GM21367 (cell line): ENCODE data around the gene C6orf132.

Source experiments
- ATAC-seq: cut with Tn5 transposase; IDR thresholded peaks from one replicate; pipeline ENCODE4 v1.9.1; 2021; ENCODE audit not compliant: unreplicated experiment

C6orf132 gene

GRCh38 chr6:42135722-42136121 is 6.7 kb downstream of the C6orf132 start:
- ATAC-seq: no peak

GRCh38 chr6:42135161-42135560 is 7.3 kb downstream of the C6orf132 start:
- no peak for ATAC-seq

GRCh38 chr6:42133926-42134325 is 8.5 kb downstream of the C6orf132 start:
- no peak for ATAC-seq

GRCh38 chr6:42131531-42131930 is 10.9 kb downstream of the C6orf132 start:
- no peak for ATAC-seq

GRCh38 chr6:42129360-42129676 is 13.1 kb downstream of the C6orf132 start:
- no peak for ATAC-seq

- no peak for ATAC-seq
Measured at GRCh38 chr6:42128460-42129359, 13.7 kb downstream of the C6orf132 start.

GRCh38 chr6:42125663-42126062 is 16.8 kb downstream of the C6orf132 start:
- ATAC-seq: no peak

GRCh38 chr6:42125231-42125630 is 17.2 kb downstream of the C6orf132 start:
- no peak for ATAC-seq

- no peak for ATAC-seq
Measured at GRCh38 chr6:42124223-42124836, 18.1 kb downstream of the C6orf132 start.

GRCh38 chr6:42123379-42124103 is 18.9 kb downstream of the C6orf132 start:
- no peak for ATAC-seq

GRCh38 chr6:42120895-42121865 is 21.2 kb downstream of the C6orf132 start:
- ATAC-seq: no peak

GRCh38 chr6:42118162-42119001 is 24.0 kb downstream of the C6orf132 start:
- no peak for ATAC-seq

GRCh38 chr6:42117843-42118161 is 24.6 kb downstream of the C6orf132 start:
- no peak for ATAC-seq

- ATAC-seq: no peak
Measured at GRCh38 chr6:42113936-42114636, 28.3 kb downstream of the C6orf132 start.

GRCh38 chr6:42112351-42112750 is 30.1 kb downstream of the C6orf132 start:
- no peak for ATAC-seq

- no peak for ATAC-seq
Measured at GRCh38 chr6:42110683-42111082, 31.7 kb downstream of the C6orf132 start.

- ATAC-seq: no peak
Measured at GRCh38 chr6:42108071-42108470, 34.3 kb downstream of the C6orf132 start.

- no peak for ATAC-seq
Measured at GRCh38 chr6:42106112-42107023, 36.1 kb downstream of the C6orf132 start.
